Measurements from ENCODE around the gene ZMYM2. TPM values are rescaled to one million over a fixed set of nuclear protein-coding genes. Genes with fewer than 3 reads are reported as not detected.
A peak's percentile ranks its signal among the peaks of the same experiment; 100 is the strongest.

Gene ZMYM2
- total RNA-seq, 1 donor from 2014 or later: 48.2 TPM

DNA sequence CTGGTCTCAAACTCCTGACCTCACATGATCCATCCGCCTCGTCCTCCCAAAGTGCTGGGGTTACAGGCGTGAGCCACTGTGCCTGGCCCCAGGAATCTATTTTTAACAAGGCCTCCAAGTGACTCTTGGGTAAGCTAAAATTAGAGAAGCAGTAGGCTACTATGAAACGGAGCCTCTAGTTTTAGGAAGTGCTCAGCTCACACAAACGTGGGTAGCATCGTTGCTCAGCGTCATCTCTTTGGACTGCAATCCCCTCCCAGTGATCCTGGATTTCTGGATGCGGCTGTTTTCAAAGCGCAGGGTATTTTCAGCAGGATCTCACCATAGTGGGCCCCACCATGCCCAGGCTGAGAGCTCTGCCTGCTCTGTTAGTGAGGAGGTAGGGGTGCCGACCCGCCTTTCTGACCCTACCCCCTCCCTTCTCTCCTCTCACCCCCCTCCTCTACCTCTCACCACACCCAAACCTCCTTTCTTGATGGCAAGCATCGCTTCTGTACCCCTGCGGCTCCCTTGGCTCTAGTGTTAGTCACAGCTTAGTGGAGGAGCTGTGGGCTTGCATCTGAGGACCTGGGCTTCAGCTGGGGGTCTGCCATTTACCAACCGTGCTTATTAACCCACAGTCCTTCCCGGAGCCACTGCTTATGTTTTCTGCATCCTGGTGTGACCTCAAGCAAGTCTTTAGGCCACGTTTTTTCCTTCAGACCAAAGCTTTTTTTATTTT is 168.2 kb downstream of the ZMYM2 start:
- intact Hi-C loops (cut with micrococcal nuclease): no loop called here

DNA sequence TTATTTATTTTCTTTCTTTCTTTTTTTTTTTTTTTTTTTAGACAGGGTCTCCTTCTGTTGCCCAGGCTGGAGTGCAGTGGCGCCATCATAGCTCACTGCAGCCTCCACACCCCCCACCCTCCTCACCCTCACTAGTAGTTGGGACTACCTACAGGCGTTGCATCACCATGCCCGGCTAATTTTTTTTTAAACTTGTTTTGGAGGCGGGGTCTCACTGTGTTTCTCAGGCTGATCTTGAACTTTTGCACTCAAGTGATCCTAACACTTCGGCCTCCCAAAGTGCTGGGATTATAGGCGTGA is 168.7 kb downstream of the ZMYM2 start:
- peaks cover 47% of the 10 kb centered on the region for H3K27me3 ChIP-seq (ENCODE audit: low read depth)
- H3K27ac ChIP-seq (replicated peaks): peak overlapping the region; percentile 97
- TF ChIP-seq, protein P1, sequence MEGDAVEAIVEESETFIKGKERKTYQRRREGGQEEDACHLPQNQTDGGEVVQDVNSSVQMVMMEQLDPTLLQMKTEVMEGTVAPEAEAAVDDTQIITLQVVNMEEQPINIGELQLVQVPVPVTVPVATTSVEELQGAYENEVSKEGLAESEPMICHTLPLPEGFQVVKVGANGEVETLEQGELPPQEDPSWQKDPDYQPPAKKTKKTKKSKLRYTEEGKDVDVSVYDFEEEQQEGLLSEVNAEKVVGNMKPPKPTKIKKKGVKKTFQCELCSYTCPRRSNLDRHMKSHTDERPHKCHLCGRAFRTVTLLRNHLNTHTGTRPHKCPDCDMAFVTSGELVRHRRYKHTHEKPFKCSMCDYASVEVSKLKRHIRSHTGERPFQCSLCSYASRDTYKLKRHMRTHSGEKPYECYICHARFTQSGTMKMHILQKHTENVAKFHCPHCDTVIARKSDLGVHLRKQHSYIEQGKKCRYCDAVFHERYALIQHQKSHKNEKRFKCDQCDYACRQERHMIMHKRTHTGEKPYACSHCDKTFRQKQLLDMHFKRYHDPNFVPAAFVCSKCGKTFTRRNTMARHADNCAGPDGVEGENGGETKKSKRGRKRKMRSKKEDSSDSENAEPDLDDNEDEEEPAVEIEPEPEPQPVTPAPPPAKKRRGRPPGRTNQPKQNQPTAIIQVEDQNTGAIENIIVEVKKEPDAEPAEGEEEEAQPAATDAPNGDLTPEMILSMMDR (IDR thresholded peaks at IDR 0.05; ENCODE audit: borderline replicate concordance): no peak
- H3K9me3 ChIP-seq (replicated peaks): no peaks in the 10 kb centered on the region
- H3K36me3 ChIP-seq: no peaks in the 10 kb centered on the region
- H3K4me1 ChIP-seq: peaks cover 63% of the 10 kb centered on the region
- intact Hi-C loops (cut with micrococcal nuclease): no loop called here
- DNase-seq: no peak
- peak overlapping the region; percentile 77 for H3K4me3 ChIP-seq

More for the DNA sequence above, 168.2 kb downstream of the ZMYM2 start:
- Histone ChIP-seq H3K27me3 (ENCODE audit: low read depth) (peaks cover 47% of the 10 kb centered on the region), H3K4me3 (peak overlapping the region; percentile 77), H3K36me3 (no peaks in the 10 kb centered on the region), H3K9me3 (replicated peaks) (no peaks in the 10 kb centered on the region), H3K4me1 (peaks cover 58% of the 10 kb centered on the region), H3K27ac (replicated peaks) (peak overlapping the region; percentile 97)
- TF ChIP-seq, protein P1 (IDR thresholded peaks at IDR 0.05; ENCODE audit: borderline replicate concordance): no peak
- DNase-seq: no peak

DNA sequence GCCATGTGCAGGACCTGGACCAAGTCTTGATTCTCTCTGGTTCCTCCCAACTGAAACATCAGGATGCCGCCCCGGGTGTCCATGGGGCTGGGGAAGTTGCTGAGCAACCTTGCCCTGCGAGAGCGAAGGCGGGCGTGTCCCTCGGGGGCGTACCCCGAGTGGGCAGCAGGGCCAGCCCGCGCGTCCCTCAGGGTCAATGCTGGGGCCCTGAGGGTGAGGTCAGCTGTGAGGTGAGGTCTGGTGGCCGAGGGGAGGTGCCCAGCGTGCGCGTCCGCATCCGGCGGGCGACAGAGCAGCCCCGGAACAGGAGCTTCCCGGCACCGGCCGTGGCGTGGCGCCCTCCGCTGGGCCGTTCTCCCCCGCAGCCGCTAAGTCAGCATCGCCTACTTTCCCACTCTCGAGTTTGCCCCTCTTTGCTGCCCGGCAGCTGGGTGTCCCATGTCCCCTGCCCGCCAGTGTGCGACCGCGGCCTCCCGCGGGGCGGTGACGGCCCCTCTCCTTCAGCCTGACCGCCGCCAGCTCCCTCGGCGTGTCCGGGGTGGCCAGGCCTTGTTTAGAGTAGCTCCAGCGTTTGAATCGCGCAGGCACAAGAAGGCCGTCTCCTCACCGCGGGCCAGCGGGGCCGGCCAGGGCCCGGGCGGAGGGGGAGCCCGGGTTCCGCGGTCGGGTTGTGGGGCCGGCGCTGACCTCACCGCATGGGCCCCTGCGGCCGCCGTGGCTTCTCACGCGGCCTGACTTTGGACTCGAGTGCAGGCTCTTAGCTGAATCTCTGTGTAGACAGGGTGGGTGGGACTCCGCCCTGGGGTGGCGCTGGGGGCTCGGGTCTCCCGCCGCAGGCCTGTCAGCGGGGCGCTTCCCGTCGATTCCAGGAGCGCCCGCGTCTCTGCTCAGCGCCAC is 169.3 kb downstream of the ZMYM2 start:
- Histone ChIP-seq H3K27ac (replicated peaks) (peak overlapping the region; percentile 97), H3K36me3 (no peaks in the 10 kb centered on the region), H3K9me3 (replicated peaks) (no peaks in the 10 kb centered on the region), H3K27me3 (ENCODE audit: low read depth) (peaks cover 49% of the 10 kb centered on the region), H3K4me1 (peaks cover 64% of the 10 kb centered on the region), H3K4me3 (peak overlapping the region; percentile 77)
- intact Hi-C loops (cut with micrococcal nuclease): no loop called here
- peak; percentile 77 for DNase-seq
- TF ChIP-seq, protein P1 (IDR thresholded peaks at IDR 0.05; ENCODE audit: borderline replicate concordance): peak; percentile 60

DNA sequence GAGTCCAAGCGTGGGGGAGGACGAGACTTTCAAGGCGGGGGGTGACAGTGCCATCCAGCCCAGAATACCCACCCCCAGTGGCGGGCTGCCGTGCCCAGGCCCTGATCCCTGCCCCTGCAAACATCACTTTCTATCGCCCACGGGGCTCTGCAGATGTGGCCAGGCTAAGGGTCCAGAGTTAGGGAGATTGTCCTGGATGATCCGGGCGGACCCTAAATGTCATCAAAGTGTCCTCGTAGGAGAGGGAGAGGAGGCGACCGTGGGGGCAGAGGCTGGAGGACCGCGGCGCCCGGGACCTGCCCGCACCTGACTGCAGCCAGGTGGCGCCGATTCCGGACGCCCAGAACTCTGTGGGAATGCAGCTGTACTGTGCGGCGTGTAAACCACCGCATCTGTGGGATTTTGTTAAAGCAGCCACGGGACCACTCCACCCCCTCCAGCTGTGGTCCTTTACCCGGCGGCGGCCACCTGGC is 170.0 kb downstream of the ZMYM2 start:
- Histone ChIP-seq H3K9me3 (replicated peaks) (no peaks in the 10 kb centered on the region), H3K4me1 (peaks cover 59% of the 10 kb centered on the region), H3K36me3 (no peaks in the 10 kb centered on the region), H3K4me3 (peak overlapping the region; percentile 77), H3K27ac (replicated peaks) (peak overlapping the region; percentile 97), H3K27me3 (ENCODE audit: low read depth) (peaks cover 52% of the 10 kb centered on the region)
- intact Hi-C loops (cut with micrococcal nuclease): no loop called here
- DNase-seq: no peak
- TF ChIP-seq, protein P1 (IDR thresholded peaks at IDR 0.05; ENCODE audit: borderline replicate concordance): peak; percentile 50

DNA sequence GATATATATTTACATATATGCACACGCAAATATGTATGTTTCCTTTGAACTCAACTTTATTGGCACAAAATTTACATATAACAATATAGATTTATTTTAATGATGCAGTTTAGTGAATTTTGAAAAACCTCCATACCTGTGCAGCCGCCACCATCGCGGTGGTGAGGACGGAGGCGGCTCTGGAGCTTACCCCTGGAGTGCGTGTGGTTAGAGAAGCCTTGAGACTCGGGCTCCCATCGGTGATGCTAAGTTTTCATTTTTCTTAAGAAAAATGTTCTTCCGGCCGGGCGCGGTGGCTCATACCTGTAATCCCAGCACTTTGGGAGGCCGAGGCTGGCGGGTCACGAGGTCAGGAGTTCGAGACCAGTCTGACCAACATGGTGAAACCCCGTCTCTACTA is 170.5 kb downstream of the ZMYM2 start:
- intact Hi-C loops (cut with micrococcal nuclease): no loop called here
- Histone ChIP-seq H3K36me3 (no peaks in the 10 kb centered on the region), H3K27me3 (ENCODE audit: low read depth) (peaks cover 58% of the 10 kb centered on the region), H3K27ac (replicated peaks) (peak overlapping the region; percentile 97), H3K9me3 (replicated peaks) (no peaks in the 10 kb centered on the region), H3K4me3 (peak overlapping the region; percentile 77), H3K4me1 (peaks cover 54% of the 10 kb centered on the region)
- no peak for DNase-seq
- TF ChIP-seq, protein P1 (IDR thresholded peaks at IDR 0.05; ENCODE audit: borderline replicate concordance): no peak
